Measurements from ENCODE around the gene FAIM2. TPM values are rescaled to one million over a fixed set of nuclear protein-coding genes. Genes with fewer than 3 reads are reported as not detected.

The FAIM2 gene
- total RNA-seq, result 6.2 TPM

- DNase-seq (ENCODE audit: low spot score), result peak; percentile 65
Observed at GRCh38 chr12:49903700-49904423, at the start of gene FAIM2. TSS of gene FAIM2 (minus strand) at chr12:49903900. CDS start at chr12:49903792, 108 bp downstream.

GRCh38 chr12:49953151-49953550 is 49.5 kb upstream of the FAIM2 start:
- DNase-seq (ENCODE audit: low spot score), result no peak

- no peak for DNase-seq (ENCODE audit: low spot score)
Observed at GRCh38 chr12:49952391-49953055, 48.8 kb upstream of the FAIM2 start.

- DNase-seq (ENCODE audit: low spot score), result no peak
Observed at GRCh38 chr12:49951411-49952240, 47.9 kb upstream of the FAIM2 start.

GRCh38 chr12:49950273-49951251 is 46.9 kb upstream of the FAIM2 start, which contains the start of gene AQP2:
TSS of gene AQP2 (plus strand) at chr12:49950737. CDS start at chr12:49950831, 94 bp downstream.
- no peak for DNase-seq (ENCODE audit: low spot score)

- DNase-seq (ENCODE audit: low spot score), result no peak
Observed at GRCh38 chr12:49949866-49950265, 46.2 kb upstream of the FAIM2 start.

GRCh38 chr12:49948866-49949845 is 45.5 kb upstream of the FAIM2 start:
- no peak for DNase-seq (ENCODE audit: low spot score)

GRCh38 chr12:49947593-49948226 is 44.0 kb upstream of the FAIM2 start:
- no peak for DNase-seq (ENCODE audit: low spot score)

GRCh38 chr12:49946497-49946896 is 42.8 kb upstream of the FAIM2 start:
- DNase-seq (ENCODE audit: low spot score), result no peak

GRCh38 chr12:49946086-49946485 is 42.4 kb upstream of the FAIM2 start:
- DNase-seq (ENCODE audit: low spot score), result no peak

- DNase-seq (ENCODE audit: low spot score), result peak; percentile 85
Observed at GRCh38 chr12:49945394-49946080, 41.8 kb upstream of the FAIM2 start.

GRCh38 chr12:49944718-49945117 is 41.0 kb upstream of the FAIM2 start:
- no peak for DNase-seq (ENCODE audit: low spot score)

GRCh38 chr12:49944046-49944445 is 40.3 kb upstream of the FAIM2 start:
- DNase-seq (ENCODE audit: low spot score), result no peak

- DNase-seq (ENCODE audit: low spot score), result no peak
Observed at GRCh38 chr12:49943625-49943960, 39.9 kb upstream of the FAIM2 start.

- no peak for DNase-seq (ENCODE audit: low spot score)
Observed at GRCh38 chr12:49942921-49943624, 39.4 kb upstream of the FAIM2 start.

- DNase-seq (ENCODE audit: low spot score), result no peak
Observed at GRCh38 chr12:49942512-49942893, 38.8 kb upstream of the FAIM2 start.

GRCh38 chr12:49941556-49942511 is 38.1 kb upstream of the FAIM2 start:
- no peak for DNase-seq (ENCODE audit: low spot score)
